ENCODE measurements around the gene PIGQ.

PIGQ gene

DNA sequence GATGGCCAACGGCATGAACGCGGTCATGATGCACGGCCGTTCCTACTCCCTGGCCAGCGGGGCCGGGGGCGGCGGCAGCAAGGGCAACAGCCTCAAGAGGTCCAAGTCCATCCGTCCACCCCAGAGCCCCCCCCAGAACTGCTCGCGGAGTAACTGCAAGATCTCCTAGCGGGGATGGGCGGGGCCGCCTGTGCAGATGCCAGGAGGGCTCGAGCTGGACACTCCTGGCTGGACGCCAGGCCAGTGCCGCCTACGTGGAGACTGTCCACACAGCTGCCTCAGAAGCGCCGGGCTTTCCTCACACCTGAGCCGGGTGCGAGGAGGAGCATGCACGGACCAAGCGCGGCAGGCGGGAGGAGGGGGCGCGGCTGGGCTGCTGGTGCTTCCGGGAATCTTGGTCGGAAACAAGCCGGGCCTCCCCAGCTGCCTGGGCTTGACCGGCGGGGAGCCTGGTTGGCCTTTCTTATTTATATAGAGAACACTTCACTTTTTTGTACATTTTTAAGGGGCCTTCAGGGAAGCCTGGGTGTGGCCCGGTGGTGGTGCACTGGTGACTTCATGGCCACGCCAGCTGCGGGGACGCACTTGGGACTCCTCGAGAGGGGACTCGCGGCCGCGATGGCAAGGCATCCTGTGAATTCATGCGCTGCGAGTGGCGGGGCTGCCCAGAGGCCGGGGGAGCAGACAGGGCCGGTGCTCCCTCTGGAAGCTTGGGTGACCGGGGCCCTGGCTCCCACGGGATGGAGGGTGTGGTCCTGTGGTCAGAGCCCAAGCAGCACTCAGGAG is 57.9 kb downstream of the PIGQ start:
- no peak for DNase-seq (ENCODE audit: low read depth in 1 of 2, low spot score in 1 of 2)

DNA sequence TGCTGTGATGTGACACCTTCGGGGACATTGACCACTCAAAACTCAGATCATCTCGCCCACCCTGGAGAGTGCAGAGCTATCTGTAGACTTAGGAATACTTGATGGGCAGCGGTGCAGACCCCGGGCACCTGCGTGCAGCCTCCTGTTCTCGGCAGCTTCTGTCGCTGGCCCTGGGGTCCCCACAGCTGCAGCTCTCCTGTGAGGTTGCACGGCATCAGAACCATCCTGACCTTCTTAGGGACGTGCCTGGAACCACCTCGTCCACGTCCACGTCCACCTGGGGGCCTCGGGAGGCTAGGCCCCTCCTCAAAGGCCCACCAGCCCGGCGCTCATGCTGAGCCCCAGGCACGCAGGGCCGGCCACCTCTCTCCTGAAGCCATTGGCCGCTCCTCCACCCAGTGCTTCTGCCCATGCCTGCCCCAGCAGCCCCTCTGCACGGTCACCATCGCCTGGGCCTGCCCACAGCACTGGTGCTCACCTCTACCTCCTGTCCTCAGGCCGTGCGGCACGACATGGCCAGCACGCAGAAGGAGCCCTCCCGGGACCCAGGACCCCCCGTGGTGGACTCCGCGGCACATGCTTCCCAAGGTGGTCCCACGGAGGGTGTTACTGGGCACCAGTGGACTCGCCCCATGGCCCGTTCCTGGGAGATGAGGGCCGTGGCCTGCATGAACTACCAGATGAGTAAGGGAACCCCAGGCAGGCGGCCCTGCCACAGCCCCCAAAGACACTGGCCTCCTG is 58.7 kb downstream of the PIGQ start:
- DNase-seq (ENCODE audit: low read depth in 1 of 2, low spot score in 1 of 2), result no peak

DNA sequence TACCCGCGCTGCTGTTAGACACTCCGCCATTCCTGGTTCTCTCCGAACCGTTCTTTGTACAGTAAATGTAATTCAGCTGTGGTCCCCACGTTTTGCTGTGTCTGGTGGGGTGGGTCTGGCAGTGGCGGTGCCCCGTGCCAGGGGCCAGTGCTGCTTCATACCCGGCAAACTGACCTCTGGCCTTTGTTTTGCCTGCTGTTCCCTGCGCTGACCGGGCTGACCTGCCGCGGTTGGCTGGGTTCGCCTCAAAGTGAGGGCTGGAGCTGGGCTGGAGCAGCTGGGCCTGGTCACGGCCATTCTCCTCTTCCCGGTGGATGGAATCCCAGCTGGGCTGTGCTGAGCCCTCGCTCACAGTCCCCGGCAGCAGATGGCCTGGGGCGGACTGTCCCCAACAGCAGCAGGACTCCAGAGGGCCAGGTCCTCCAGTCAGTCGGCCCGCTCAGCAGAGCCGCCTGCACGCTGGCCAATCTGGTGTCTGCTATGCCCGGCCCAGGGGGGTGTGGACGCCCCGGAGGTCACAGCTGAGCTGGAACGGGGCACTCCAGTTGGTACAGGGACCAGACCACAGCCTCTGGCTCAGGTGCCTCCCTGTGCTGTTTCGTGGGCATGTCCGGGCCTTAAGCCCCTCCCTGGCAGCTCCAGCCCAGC is 59.5 kb downstream of the PIGQ start:
- no peak for DNase-seq (ENCODE audit: low read depth in 1 of 2, low spot score in 1 of 2)

DNA sequence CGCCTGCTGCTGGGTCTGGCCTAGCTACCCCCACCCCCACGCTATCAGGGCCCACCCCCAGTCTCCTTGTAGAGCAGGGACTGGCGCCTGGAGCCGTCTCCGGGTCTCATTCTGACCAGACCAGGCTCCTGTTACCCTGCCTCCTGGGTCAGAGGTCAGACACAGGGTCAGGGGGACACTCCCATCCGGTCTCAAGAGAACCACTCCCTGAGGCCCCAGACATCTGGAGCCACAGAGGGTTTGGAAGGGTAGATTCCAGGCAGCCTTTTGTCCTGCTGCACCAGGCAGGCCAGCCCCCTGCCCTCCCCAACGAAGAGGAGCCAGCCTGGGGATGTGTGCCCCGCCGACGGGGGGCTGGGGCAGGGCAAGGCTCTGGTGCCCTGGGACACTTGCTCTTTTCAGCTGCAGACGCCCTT is 60.1 kb downstream of the PIGQ start:
- no peak for DNase-seq (ENCODE audit: low read depth in 1 of 2, low spot score in 1 of 2)

DNA sequence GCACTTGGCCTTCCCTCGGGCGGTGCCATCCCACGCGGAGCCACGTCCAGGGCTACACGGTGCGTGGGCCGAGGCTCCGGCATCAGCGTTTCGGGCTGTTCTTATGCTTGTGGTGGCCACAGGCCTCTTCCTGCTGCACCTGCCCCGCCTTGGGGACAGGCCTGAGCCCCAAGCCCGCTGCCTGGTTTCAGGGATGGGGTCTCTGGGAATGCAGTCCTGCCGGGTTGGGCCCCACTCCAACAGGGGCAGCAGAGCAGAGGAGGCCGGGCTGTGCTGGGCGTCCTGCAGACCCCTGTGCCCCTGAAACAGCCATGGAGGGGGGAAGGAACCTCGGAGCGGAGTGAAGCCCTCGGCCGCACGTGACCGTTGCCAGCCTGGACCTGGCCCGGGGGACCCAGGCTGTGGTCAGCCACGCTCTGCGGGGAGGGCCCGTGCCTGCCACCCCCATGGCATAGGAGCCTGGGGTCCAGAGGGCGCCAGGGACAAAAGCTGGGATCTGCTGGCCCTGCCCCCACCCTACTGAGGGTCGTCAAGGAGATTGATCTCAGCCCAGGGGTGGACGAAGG is 60.6 kb downstream of the PIGQ start:
- no peak for DNase-seq (ENCODE audit: low read depth in 1 of 2, low spot score in 1 of 2)

DNA sequence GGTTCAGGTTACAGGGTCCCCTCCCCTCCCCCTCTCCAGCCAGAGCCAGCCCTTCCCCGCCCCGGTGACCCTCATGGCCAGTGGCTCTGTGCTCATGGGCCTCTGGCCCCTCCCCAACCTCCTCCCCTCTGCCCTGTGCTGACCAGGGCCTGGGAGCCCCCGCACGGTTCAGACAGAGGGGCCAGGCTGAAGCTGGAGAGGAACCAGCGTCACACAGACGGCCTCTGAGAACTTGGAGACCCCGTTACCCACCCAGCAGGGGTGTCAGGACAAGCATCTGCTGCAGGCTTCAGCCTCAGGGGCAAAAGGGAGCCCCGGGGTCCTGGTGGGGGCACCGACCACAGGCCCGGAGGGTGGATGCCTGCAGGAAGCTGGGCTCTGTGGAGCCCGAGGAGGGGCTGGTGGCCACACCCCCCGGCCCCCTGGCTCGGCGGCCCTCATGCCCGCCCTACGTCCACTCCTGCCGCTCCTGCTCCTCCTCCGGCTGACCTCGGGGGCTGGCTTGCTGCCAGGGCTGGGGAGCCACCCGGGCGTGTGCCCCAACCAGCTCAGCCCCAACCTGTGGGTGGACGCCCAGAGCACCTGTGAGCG is 61.1 kb downstream of the PIGQ start, which contains the start of gene WFIKKN1:
TSS of gene WFIKKN1 (plus strand) at position 171 of the 591 bp plus-strand sequence. CDS start at position 440, 269 bp downstream.
- no peak for DNase-seq (ENCODE audit: low read depth in 1 of 2, low spot score in 1 of 2)

DNA sequence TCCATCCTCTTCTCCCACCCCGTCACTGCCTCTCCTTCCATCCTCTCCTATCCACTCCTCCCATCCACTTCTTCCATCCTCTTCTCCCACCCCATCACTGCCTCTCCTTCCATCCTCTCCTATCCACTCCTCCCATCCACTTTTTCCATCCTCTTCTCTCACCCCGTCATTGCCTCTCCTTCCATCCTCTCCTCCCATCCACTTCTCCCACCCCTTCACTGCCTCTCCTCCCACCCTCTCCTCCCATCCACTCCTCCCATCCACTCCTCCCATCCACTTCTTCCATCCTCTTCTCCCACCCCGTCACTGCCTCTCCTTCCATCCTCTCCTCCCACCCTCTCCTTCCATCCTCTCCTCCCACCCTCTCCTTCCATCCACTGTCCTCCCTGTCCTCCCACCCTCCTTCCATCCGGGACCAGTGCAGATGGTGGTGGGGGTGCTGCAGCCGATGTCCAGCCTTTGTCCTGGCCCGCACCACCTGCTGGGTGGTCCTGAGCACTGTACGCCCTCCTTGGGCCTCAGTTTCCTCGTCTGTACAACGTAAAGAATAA is 62.1 kb downstream of the PIGQ start:
- no peak for DNase-seq (ENCODE audit: low read depth in 1 of 2, low spot score in 1 of 2)

DNA sequence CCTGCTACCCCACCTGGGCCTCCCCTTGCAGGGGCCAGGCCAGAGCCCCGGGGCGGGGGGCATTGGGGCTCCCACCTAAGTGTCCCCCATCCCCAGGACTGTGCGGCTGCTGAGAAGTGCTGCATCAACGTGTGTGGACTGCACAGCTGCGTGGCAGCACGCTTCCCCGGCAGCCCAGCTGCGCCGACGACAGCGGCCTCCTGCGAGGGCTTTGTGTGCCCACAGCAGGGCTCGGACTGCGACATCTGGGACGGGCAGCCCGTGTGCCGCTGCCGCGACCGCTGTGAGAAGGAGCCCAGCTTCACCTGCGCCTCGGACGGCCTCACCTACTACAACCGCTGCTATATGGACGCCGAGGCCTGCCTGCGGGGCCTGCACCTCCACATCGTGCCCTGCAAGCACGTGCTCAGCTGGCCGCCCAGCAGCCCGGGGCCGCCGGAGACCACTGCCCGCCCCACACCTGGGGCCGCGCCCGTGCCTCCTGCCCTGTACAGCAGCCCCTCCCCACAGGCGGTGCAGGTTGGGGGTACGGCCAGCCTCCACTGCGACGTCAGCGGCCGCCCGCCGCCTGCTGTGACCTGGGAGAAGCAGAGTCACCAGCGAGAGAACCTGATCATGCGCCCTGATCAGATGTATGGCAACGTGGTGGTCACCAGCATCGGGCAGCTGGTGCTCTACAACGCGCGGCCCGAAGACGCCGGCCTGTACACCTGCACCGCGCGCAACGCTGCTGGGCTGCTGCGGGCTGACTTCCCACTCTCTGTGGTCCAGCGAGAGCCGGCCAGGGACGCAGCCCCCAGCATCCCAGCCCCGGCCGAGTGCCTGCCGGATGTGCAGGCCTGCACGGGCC is 62.9 kb downstream of the PIGQ start:
- DNase-seq (ENCODE audit: low read depth in 1 of 2, low spot score in 1 of 2), result no peak

DNA sequence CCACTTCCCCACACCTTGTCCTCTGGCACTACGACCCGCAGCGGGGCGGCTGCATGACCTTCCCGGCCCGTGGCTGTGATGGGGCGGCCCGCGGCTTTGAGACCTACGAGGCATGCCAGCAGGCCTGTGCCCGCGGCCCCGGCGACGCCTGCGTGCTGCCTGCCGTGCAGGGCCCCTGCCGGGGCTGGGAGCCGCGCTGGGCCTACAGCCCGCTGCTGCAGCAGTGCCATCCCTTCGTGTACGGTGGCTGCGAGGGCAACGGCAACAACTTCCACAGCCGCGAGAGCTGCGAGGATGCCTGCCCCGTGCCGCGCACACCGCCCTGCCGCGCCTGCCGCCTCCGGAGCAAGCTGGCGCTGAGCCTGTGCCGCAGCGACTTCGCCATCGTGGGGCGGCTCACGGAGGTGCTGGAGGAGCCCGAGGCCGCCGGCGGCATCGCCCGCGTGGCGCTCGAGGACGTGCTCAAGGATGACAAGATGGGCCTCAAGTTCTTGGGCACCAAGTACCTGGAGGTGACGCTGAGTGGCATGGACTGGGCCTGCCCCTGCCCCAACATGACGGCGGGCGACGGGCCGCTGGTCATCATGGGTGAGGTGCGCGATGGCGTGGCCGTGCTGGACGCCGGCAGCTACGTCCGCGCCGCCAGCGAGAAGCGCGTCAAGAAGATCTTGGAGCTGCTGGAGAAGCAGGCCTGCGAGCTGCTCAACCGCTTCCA is 63.7 kb downstream of the PIGQ start:
- DNase-seq (ENCODE audit: low read depth in 1 of 2, low spot score in 1 of 2), result no peak

Data from activated T-helper 1 cell treated with anti-CD3 and anti-CD28 coated beads, Interleukin-2, amount 50 U/mL, for 16 hours (primary cell).